PFSK-1 (cell line): ENCODE results near the gene TTC28.

ENCODE experiments used
- FOXP2 ChIP-seq: optimal IDR thresholded peaks from 2 replicates; pipeline ENCODE3; 2011; ENCODE audit warnings: borderline replicate concordance, control low read depth, inconsistent platforms; ENCODE audit not compliant: insufficient read depth; ENCODE audit errors: extremely low read length, extremely low read depth
- POLR2AphosphoS5 ChIP-seq: IDR thresholded peaks from 2 replicates; pipeline ENCODE4 v1.6.1; 2012; ENCODE audit warnings: low read depth, mild to moderate bottlenecking, control low read depth, low read length, moderate library complexity
- REST ChIP-seq, 2 experiments: IDR thresholded peaks; 2 replicates each; pipeline versions ENCODE4 v1.6.1 to v1.8.0; 2011 to 2012; ENCODE audit warnings: low read depth in 2 of 2, low read length in 2 of 2, control low read depth in 1 of 2, inconsistent platforms in 1 of 2, mild to moderate bottlenecking in 1 of 2, moderate library complexity in 1 of 2; ENCODE audit not compliant: insufficient read depth in 1 of 2
- SIN3A ChIP-seq: IDR thresholded peaks from 2 replicates; pipeline ENCODE4 v1.6.1; 2012; ENCODE audit warnings: mild to moderate bottlenecking, low read length, moderate library complexity, borderline replicate concordance; ENCODE audit not compliant: insufficient read depth
- TAF1 ChIP-seq: IDR thresholded peaks from 2 replicates; pipeline ENCODE4 v1.6.1; 2012; ENCODE audit warnings: low read length, control low read depth, borderline replicate concordance; ENCODE audit not compliant: insufficient read depth

TTC28 gene

GRCh38 chr22:28282405-28283067, 397.1 kb downstream of the TTC28 start:
- TF ChIP-seq REST (IDR thresholded peaks at IDR 0.05; ENCODE audit: insufficient read depth in 1 of 2, low read depth in 2 of 2, low read length in 2 of 2) (no peak), SIN3A (no peak), TAF1 (no peak), FOXP2 (no peak), POLR2AphosphoS5 (no peak)

GRCh38 chr22:28279888-28280287, 399.8 kb downstream of the TTC28 start:
- TF ChIP-seq FOXP2 (no peak), SIN3A (no peak), REST (IDR thresholded peaks at IDR 0.05; ENCODE audit: insufficient read depth in 1 of 2, low read depth in 2 of 2, low read length in 2 of 2) (no peak), TAF1 (no peak), POLR2AphosphoS5 (no peak)

- no peak for TF ChIP-seq TAF1
- no peak for TF ChIP-seq SIN3A
- TF ChIP-seq FOXP2 = no peak
- TF ChIP-seq REST (IDR thresholded peaks at IDR 0.05; ENCODE audit: insufficient read depth in 1 of 2, low read depth in 2 of 2, low read length in 2 of 2) = no peak
- no peak for TF ChIP-seq POLR2AphosphoS5
Measured at GRCh38 chr22:28269277-28269676, 410.4 kb downstream of the TTC28 start.

- no peak for TF ChIP-seq POLR2AphosphoS5
- no peak for TF ChIP-seq SIN3A
- TF ChIP-seq TAF1 = no peak
- TF ChIP-seq FOXP2 = no peak
- TF ChIP-seq REST (IDR thresholded peaks at IDR 0.05; ENCODE audit: insufficient read depth in 1 of 2, low read depth in 2 of 2, low read length in 2 of 2) = no peak
Measured at GRCh38 chr22:28268850-28269249, 410.8 kb downstream of the TTC28 start.
